MCF 10A (cell line): ENCODE data around the gene LRRC53. TPM values are rescaled to one million over a fixed set of nuclear protein-coding genes. Genes with fewer than 3 reads are reported as not detected.

Source experiments
- BruUV-seq: library from RNA; stranded (reverse); fragments of 400-500 nt; replicated peaks from 2 replicates; lab custom pipeline; 2021; lab: Mats Ljungman, UMichigan
- CTCF ChIA-PET: fragments of 300-600 bp; sonication (Branson Sonifier 250); formaldehyde crosslinking; extraction: SDS; loops from one replicate; lab custom pipeline; 2021; ENCODE audit warnings: antibody characterized with exemption, inconsistent platforms; lab: Yijun Ruan, JAX
- POLR2A ChIA-PET: fragments of 300-600, 350-650 bp; sonication (Branson Sonifier 250); formaldehyde crosslinking; extraction: SDS; loops from one replicate; lab custom pipeline; 2020; ENCODE audit warnings: antibody characterized with exemption, inconsistent platforms; lab: Yijun Ruan, JAX
- DNase-seq: peaks from one replicate; pipeline ENCODE4 v3.0.0-alpha.2; 2018; ENCODE audit not compliant: unreplicated experiment
- H3K27ac Mint-ChIP-seq: one replicate; pipeline ENCODE4 v1.8.0; 2022; ENCODE audit warnings: mild to moderate bottlenecking, low read depth, mixed read lengths; ENCODE audit not compliant: unreplicated experiment
- H3K27me3 Mint-ChIP-seq: one replicate; pipeline ENCODE4 v1.8.0; 2022; ENCODE audit warnings: mixed read lengths; ENCODE audit not compliant: insufficient read depth, unreplicated experiment
- H3K36me3 Mint-ChIP-seq: one replicate; pipeline ENCODE4 v1.8.0; 2022; ENCODE audit warnings: mild to moderate bottlenecking, moderate library complexity, mixed read lengths; ENCODE audit not compliant: insufficient read depth, unreplicated experiment
- H3K4me1 Mint-ChIP-seq: one replicate; pipeline ENCODE4 v1.8.0; 2022; ENCODE audit warnings: mixed read lengths; ENCODE audit not compliant: insufficient read depth, unreplicated experiment
- H3K4me3 Mint-ChIP-seq: one replicate; pipeline ENCODE4 v1.8.0; 2022; ENCODE audit warnings: mild to moderate bottlenecking, moderate library complexity, mixed read lengths; ENCODE audit not compliant: unreplicated experiment
- H3K9me3 Mint-ChIP-seq: one replicate; pipeline ENCODE4 v1.8.0; 2022; ENCODE audit warnings: mixed read lengths; ENCODE audit not compliant: unreplicated experiment
- intact Hi-C: fragments of 100-400 bp; cut with micrococcal nuclease; formaldehyde crosslinking; loops from 2 replicates; pipeline ENCODE4 v1.14.1; 2022
- total RNA-seq: library from RNA; stranded (reverse); gene quantifications from 2 replicates; pipeline ENCODE4 v1.2.3, GENCODE V29; 2022
- TF ChIP-seq, protein P1 (sequence below): fragments of 200-600 bp; IDR thresholded peaks from one replicate; pipeline ENCODE4 v1.8.0; 2022; ENCODE audit warnings: antibody characterized with exemption, mild to moderate bottlenecking; ENCODE audit not compliant: unreplicated experiment

Gene LRRC53
- total RNA-seq, 1 experiment from 2014 or later: not detected

DNA sequence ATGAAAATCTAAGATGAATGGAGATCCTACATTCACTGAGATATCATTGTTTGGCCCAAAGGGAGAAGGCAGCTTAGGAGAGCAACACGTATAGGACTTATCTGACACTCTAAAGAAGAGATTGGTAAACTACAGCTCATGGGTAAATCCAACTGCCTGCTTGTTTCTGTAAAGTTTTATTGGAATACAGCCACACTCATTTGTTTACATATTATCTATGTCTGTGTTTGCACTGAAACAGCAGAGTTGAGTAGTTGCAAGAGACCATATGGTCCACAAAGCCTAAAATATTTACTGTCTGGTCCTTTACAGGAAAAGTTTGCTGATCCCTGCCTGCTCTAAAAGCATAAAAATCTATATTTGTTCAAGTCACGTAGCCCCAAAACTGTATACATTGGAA is 14.3 kb upstream of the LRRC53 start:
- BruUV-seq: no TSS peak
- Mint-ChIP-seq H3K9me3 (no peaks in the 10 kb centered on the region), H3K27ac (no peak overlapping the region), H3K27me3 (no peaks in the 10 kb centered on the region), H3K36me3 (no peaks in the 10 kb centered on the region), H3K4me3 (no peak overlapping the region), H3K4me1 (no peaks in the 10 kb centered on the region)
- intact Hi-C loops: no loop called here
- DNase-seq: no peak
- POLR2A ChIA-PET: no interaction called here
- TF ChIP-seq, protein P1, sequence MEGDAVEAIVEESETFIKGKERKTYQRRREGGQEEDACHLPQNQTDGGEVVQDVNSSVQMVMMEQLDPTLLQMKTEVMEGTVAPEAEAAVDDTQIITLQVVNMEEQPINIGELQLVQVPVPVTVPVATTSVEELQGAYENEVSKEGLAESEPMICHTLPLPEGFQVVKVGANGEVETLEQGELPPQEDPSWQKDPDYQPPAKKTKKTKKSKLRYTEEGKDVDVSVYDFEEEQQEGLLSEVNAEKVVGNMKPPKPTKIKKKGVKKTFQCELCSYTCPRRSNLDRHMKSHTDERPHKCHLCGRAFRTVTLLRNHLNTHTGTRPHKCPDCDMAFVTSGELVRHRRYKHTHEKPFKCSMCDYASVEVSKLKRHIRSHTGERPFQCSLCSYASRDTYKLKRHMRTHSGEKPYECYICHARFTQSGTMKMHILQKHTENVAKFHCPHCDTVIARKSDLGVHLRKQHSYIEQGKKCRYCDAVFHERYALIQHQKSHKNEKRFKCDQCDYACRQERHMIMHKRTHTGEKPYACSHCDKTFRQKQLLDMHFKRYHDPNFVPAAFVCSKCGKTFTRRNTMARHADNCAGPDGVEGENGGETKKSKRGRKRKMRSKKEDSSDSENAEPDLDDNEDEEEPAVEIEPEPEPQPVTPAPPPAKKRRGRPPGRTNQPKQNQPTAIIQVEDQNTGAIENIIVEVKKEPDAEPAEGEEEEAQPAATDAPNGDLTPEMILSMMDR: no peak
- CTCF ChIA-PET: interaction anchor here (0.6 to 0.8 kb wide), 2 partner anchors 163 to 704 kb away, joined by 3 read pairs; no protein-coding TSS in a partner anchor

GRCh38 chr1:74523873-74524480 is 11.6 kb upstream of the LRRC53 start:
- DNase-seq: no peak
- BruUV-seq: no TSS peak
- Mint-ChIP-seq H3K36me3 (no peaks in the 10 kb centered on the region), H3K4me1 (no peaks in the 10 kb centered on the region), H3K4me3 (no peak overlapping the region), H3K27me3 (no peaks in the 10 kb centered on the region), H3K27ac (no peak overlapping the region), H3K9me3 (no peaks in the 10 kb centered on the region)
- CTCF ChIA-PET: no interaction called here
- intact Hi-C loops: no loop called here
- TF ChIP-seq, protein P1: no peak
- POLR2A ChIA-PET: no interaction called here

DNA sequence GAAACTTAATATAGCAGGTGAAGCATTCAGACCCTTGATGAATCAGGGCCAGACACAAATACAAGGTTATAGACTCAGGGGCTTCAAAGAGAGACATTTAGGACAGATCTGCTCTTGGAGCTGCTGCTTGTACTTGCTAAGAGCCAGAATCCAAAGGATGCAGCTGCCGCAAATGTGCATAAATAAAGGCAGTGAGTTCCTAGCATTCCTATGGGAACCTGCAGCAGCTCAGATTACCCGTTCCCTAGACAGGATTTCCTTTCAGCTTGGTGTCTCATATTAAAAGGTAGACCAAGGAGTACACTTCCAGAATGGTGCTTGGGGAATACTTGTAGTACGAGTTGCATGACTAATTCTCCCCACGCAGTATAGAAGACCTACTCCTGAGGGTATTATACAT is 9.7 kb upstream of the LRRC53 start:
- BruUV-seq: no TSS peak
- ChIA-PET POLR2A (no interaction called here), CTCF (interaction anchor here (0.7 kb wide), 2 partner anchors 14 to 15 kb away, joined by 3 to 5 read pairs; no protein-coding TSS in a partner anchor)
- H3K9me3 Mint-ChIP-seq: no peaks in the 10 kb centered on the region
- no peaks in the 10 kb centered on the region for H3K27me3 Mint-ChIP-seq
- intact Hi-C loops: no loop called here
- no peak overlapping the region for H3K27ac Mint-ChIP-seq
- TF ChIP-seq, protein P1: no peak
- H3K4me3 Mint-ChIP-seq: no peak overlapping the region
- no peaks in the 10 kb centered on the region for H3K4me1 Mint-ChIP-seq
- H3K36me3 Mint-ChIP-seq: no peaks in the 10 kb centered on the region
- DNase-seq: no peak

GRCh38 chr1:74517599-74518051 is 5.2 kb upstream of the LRRC53 start:
- ChIA-PET CTCF (no interaction called here), POLR2A (no interaction called here)
- TF ChIP-seq, protein P1: no peak
- H3K9me3 Mint-ChIP-seq: no peaks in the 10 kb centered on the region
- no peaks in the 10 kb centered on the region for H3K4me1 Mint-ChIP-seq
- H3K27me3 Mint-ChIP-seq: no peaks in the 10 kb centered on the region
- BruUV-seq: no TSS peak
- intact Hi-C loops: no loop called here
- no peak overlapping the region for H3K27ac Mint-ChIP-seq
- H3K4me3 Mint-ChIP-seq: no peak overlapping the region
- DNase-seq: no peak
- H3K36me3 Mint-ChIP-seq: no peaks in the 10 kb centered on the region
